ENCODE measurements around the gene CCDC28B. TPM values are rescaled to one million over a fixed set of nuclear protein-coding genes. Genes with fewer than 3 reads are reported as not detected.

CCDC28B gene
- total and polyA plus RNA-seq, 2 of the 13 experiments (the other 11 are each of a cell fraction or from before 2014, with no cell fraction given), result 2.6 to 3.5 TPM

GRCh38 chr1:32178380-32179192 is 21.8 kb upstream of the CCDC28B start (continued):
- TF ChIP-seq ZNF784 (CRISPR knock-in tag; IDR thresholded peaks at IDR 0.05; ENCODE audit: borderline replicate concordance) (no peak), ZBED4 (CRISPR knock-in tag; IDR thresholded peaks at IDR 0.05; ENCODE audit: borderline replicate concordance) (peak; percentile 43; the same call in 1 of the 2 replicates), ZFAT (CRISPR knock-in tag; conservative IDR thresholded peaks at IDR 0.05) (no peak), ZNF782 (CRISPR knock-in tag; IDR thresholded peaks at IDR 0.05; ENCODE audit: borderline replicate concordance) (no peak), NFYC (CRISPR knock-in tag; IDR thresholded peaks at IDR 0.05) (no peak), FLYWCH1 (CRISPR knock-in tag; IDR thresholded peaks at IDR 0.05) (no peak), ZFP1 (CRISPR knock-in tag; IDR thresholded peaks at IDR 0.05) (0 out of 2 replicates have a peak, but pooled peaks have one; percentile 22), EZH2 (conservative IDR thresholded peaks at IDR 0.05; ENCODE audit: low read depth, low read length) (no peak), GTF2F1 (IDR thresholded peaks at IDR 0.05; ENCODE audit: low read length) (no peak), FOSL2 (CRISPR knock-in tag; IDR thresholded peaks at IDR 0.05) (peak; percentile 46; the same call in 1 of the 2 replicates), ZNF337 (CRISPR knock-in tag; IDR thresholded peaks at IDR 0.05; ENCODE audit: borderline replicate concordance, low read depth) (no peak), SKI (IDR thresholded peaks at IDR 0.05; ENCODE audit: partially characterized antibody) (peak; percentile 78), ZFP36L1 (CRISPR knock-in tag; IDR thresholded peaks at IDR 0.05) (no peak), ZNF142 (CRISPR knock-in tag; IDR thresholded peaks at IDR 0.05) (no peak), LCORL (IDR thresholded peaks at IDR 0.05) (peak; percentile 78), LCORL (CRISPR knock-in tag; IDR thresholded peaks at IDR 0.05) (peak; percentile 98), CEBPB (IDR thresholded peaks at IDR 0.05; ENCODE audit: borderline replicate concordance, low read depth, low read length) (peak; percentile 96), HNRNPK (IDR thresholded peaks at IDR 0.05; ENCODE audit: low read depth, low read length, poor library complexity, severe bottlenecking) (no peak), GLI4 (CRISPR knock-in tag; IDR thresholded peaks at IDR 0.05; ENCODE audit: borderline replicate concordance) (no peak), ZNF570 (CRISPR knock-in tag; IDR thresholded peaks at IDR 0.05; ENCODE audit: borderline replicate concordance) (no peak)
